ENCODE data around the gene DCHS2.

- TF ChIP-seq POLR2A (IDR thresholded peaks at IDR 0.05; ENCODE audit: low read length) (no peak), GATA1 (IDR thresholded peaks at IDR 0.05; ENCODE audit: low read depth, low read length) (no peak)
Measured at GRCh38 chr4:154335588-154335987, 156.0 kb downstream of the DCHS2 start.
